PC-9 (cell line): ENCODE measurements around the gene OSBPL10.

Source experiments
- EZH2 ChIP-seq: fragments of 200-600 bp; sonication (generic); IDR thresholded peaks from 2 replicates; pipeline ENCODE4 v1.8.0; 2017; ENCODE audit warnings: antibody characterized with exemption, low read depth
- TF ChIP-seq, protein P1 (sequence below): fragments of 200-600 bp; sonication (generic); conservative IDR thresholded peaks from 2 replicates; pipeline ENCODE4 v1.6.1; 2017; ENCODE audit warnings: mixed run types, antibody characterized with exemption, mild to moderate bottlenecking, moderate library complexity

- TF ChIP-seq EZH2 = no peak
- TF ChIP-seq, protein P1, sequence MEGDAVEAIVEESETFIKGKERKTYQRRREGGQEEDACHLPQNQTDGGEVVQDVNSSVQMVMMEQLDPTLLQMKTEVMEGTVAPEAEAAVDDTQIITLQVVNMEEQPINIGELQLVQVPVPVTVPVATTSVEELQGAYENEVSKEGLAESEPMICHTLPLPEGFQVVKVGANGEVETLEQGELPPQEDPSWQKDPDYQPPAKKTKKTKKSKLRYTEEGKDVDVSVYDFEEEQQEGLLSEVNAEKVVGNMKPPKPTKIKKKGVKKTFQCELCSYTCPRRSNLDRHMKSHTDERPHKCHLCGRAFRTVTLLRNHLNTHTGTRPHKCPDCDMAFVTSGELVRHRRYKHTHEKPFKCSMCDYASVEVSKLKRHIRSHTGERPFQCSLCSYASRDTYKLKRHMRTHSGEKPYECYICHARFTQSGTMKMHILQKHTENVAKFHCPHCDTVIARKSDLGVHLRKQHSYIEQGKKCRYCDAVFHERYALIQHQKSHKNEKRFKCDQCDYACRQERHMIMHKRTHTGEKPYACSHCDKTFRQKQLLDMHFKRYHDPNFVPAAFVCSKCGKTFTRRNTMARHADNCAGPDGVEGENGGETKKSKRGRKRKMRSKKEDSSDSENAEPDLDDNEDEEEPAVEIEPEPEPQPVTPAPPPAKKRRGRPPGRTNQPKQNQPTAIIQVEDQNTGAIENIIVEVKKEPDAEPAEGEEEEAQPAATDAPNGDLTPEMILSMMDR = no peak
These were observed 127.5 kb downstream of the OSBPL10 start for GRCh38 chr3:31853580-31853979.
